Fibroblast of the aortic adventitia (primary cell): ENCODE data around the gene NRDC. TPM values are rescaled to one million over a fixed set of nuclear protein-coding genes. Genes with fewer than 3 reads are reported as not detected.

Experiments
- DNase-seq: peaks from one replicate; pipeline ENCODE4 v3.0.0-alpha.2; 2010; ENCODE audit warnings: low read depth
- H3K4me3 ChIP-seq: 2 replicates; pipeline ENCODE4 v1.5.1; 2011; ENCODE audit warnings: low read depth, mild to moderate bottlenecking, control low read depth, low read length, moderate library complexity
- total RNA-seq: library from RNA; depleted of rRNA; stranded (reverse); fragments of >200 nt; gene quantifications from 2 replicates; pipeline ENCODE4 v1.2.3, GENCODE V29; 2012; ENCODE audit warnings: low replicate concordance
- TF ChIP-seq, protein P1 (sequence below): IDR thresholded peaks from 2 replicates; pipeline ENCODE4 v1.5.1; 2011; ENCODE audit warnings: mild to moderate bottlenecking, low read length, control low read depth, inconsistent platforms; ENCODE audit not compliant: insufficient read depth

NRDC gene
- total RNA-seq, 1 donor = 73.8 TPM

DNA sequence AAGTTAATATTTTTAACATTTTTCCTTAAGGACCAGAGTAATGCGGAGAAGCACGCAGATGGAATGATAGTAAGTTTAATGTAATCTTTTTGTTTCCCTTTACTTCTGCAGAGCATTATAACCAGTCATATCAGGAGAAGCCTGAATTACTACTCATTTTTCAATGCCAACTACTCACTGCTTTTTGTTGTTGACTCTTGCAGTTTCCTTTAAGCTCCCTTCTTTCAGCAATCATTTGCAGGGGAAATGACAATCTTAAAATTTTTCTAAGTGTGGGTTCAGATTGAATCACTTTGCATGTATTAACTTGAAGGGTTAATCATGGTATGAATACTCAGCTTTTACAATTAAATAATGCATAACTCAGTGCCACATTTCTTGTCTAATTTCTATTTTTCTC, 122.2 kb downstream of the NRDC start:
- TF ChIP-seq, protein P1, sequence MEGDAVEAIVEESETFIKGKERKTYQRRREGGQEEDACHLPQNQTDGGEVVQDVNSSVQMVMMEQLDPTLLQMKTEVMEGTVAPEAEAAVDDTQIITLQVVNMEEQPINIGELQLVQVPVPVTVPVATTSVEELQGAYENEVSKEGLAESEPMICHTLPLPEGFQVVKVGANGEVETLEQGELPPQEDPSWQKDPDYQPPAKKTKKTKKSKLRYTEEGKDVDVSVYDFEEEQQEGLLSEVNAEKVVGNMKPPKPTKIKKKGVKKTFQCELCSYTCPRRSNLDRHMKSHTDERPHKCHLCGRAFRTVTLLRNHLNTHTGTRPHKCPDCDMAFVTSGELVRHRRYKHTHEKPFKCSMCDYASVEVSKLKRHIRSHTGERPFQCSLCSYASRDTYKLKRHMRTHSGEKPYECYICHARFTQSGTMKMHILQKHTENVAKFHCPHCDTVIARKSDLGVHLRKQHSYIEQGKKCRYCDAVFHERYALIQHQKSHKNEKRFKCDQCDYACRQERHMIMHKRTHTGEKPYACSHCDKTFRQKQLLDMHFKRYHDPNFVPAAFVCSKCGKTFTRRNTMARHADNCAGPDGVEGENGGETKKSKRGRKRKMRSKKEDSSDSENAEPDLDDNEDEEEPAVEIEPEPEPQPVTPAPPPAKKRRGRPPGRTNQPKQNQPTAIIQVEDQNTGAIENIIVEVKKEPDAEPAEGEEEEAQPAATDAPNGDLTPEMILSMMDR = no peak
- H3K4me3 ChIP-seq = no peak overlapping the region

DNA sequence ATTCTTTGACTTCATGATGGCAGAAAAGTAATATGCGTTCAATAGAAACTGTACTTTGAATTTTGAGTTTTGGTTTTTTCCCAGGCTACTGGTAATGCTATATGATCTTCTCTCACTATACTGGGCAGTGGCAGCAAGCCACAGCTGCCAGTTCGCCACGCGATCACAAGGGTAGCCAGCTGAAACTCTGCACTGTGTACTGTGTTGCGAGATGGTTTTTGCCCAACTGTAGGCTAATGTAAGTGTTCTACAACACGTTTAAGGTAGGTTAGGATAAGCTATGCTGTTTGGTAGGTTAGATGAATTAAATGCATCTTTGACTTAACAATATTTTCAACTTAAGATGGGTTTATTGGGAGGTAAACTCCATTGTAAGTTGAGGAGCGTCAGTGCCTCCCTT, 123.1 kb downstream of the NRDC start:
- no peak overlapping the region for H3K4me3 ChIP-seq
- TF ChIP-seq, protein P1 = no peak
- no peak for DNase-seq

More for the DNA sequence above, 122.2 kb downstream of the NRDC start:
- DNase-seq = no peak

DNA sequence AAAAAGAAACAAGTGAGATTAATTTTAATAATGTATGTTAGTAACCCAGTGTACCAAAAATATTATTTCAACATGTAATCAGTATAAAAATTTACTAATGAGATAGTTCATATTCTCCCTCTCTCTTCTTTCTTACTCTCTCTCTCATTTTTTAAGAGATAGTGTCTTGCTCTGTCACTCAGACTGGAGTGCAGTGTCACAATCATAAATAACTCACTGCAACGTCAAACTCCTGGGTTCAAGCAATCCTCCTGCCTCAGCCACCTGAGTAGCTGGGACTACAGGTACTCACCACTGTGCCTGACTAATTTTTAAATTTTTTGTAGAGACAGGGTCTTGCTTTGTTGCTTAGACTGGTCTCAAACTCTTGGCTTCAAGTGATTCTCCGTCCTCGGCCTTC, 123.9 kb downstream of the NRDC start:
- TF ChIP-seq, protein P1 = no peak
- H3K4me3 ChIP-seq = no peak overlapping the region
- DNase-seq = no peak

DNA sequence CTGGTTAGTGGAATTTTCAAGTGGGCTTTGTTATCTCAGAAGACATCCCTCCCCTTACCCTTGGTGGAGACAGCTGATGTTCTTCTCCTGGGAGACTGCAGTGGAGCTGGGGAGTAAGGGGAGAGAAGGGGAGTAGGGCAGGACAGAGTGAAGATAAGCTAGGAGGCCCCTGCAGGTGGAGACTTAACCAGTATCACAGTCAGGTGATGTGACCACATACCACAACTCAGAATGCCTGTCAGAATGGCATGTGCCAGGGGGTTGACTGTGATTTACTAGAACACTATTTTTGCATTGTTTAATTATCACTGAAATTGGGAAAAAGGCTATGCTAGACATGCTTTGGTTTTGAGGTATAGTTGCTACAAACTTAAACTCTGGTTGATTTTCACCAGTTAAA, 124.6 kb downstream of the NRDC start:
- TF ChIP-seq, protein P1 = no peak
- no peak overlapping the region for H3K4me3 ChIP-seq
- DNase-seq = no peak

DNA sequence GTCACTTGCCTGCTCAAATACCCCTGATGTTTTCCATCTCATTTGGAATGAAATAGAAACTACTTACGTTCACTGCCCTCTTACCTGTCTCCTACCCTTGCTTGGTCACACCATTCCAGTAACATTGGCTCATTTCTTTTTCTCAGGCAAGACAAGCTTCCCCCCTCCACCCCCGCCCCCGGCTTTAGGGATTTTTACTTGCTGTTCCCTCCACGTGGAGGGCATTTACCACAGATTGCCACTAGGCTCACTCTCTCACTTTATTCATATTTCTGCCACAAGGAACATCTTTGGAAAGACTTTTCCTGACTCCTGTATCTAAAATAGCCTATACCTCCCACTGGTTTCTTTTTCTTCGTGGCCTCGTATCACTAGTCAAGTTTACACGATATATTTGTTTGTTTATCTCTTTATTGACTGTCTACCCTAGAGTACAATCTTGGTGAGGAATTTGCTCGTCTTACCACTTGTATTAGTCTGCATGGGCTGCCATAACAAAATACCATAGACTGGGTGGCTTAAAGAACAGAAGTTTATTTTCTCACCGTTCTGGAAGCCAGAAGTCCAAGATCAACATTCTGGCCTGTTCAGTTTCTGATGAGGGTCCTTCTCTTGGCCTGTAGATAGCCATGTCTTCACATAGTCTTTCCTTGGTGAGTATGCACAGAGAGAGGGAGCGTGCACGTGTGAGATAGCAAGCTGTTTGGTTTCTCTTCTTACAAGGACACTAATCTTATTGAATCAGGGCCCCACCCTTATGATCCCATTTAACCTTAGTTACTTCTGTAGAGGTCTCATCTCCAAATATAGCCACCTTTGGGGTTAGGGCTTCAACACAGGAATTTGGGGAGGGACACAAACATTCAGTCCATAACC, 126.2 kb downstream of the NRDC start:
- no peak for DNase-seq

DNA sequence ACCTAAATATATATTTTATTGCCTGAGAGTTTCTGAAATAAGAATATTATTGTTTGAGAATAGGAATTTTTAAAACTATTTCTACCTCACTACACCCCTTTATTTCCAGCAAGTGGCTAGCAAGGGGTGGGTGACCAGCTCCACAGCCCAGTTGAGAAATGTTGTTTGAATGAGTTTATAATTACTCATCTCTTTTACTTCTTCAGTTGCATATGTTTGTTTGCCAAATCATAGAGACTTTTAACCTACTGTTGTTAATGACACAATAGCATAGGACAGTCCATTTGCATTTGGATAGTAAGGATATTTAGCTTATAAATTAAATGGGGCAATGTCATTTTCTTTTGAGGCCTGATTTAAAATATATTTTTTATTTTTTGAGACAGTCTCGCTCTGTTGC, 127.8 kb downstream of the NRDC start:
- TF ChIP-seq, protein P1 = no peak
- H3K4me3 ChIP-seq = no peak overlapping the region
- DNase-seq = no peak

More for the DNA sequence above, 126.2 kb downstream of the NRDC start:
- TF ChIP-seq, protein P1 = no peak
- no peak overlapping the region for H3K4me3 ChIP-seq

DNA sequence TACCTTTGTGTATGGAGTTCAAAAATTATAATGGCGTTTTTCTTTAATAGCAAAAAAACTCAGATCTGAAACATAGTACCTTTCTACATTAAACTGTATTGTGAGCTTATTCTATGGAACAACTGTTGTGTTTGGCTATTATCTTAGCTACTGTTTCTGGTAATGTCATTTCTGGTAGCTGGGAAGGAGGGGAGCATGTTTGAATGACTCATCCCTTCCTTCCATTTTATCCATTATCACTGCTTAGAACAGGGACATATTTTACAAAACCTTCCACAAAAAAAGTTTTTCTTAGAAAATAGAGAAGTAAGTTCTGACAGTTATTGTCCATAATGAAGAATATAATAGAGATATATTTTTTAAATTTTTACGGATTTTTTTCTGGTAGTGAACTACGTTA, 128.3 kb downstream of the NRDC start:
- peak; percentile 36 for DNase-seq
- no peak overlapping the region for H3K4me3 ChIP-seq
- TF ChIP-seq, protein P1 = no peak
